Vagina (tissue), 2 donors: ENCODE data around the gene ACTL6A.

Experiments used
- POLR2A ChIP-seq, 2 donors: fragments of 450-650 bp; IDR thresholded peaks; one replicate each; pipeline ENCODE4 v1.6.1; 2017; ENCODE audit warnings: antibody characterized with exemption in 2 of 2, mild to moderate bottlenecking in 2 of 2, moderate library complexity in 2 of 2
- TF ChIP-seq, protein P1 (sequence below), 3 experiments: fragments of 450-650 bp in 2 of 3; fragments of 200-600 bp in 1 of 3; sonication (generic) in 1 of 3; IDR thresholded peaks; one replicate each; pipeline ENCODE4 v1.5.1; 2017 to 2019; ENCODE audit warnings: antibody characterized with exemption in 3 of 3, mild to moderate bottlenecking in 2 of 3, moderate library complexity in 2 of 3

- TF ChIP-seq, protein P1, sequence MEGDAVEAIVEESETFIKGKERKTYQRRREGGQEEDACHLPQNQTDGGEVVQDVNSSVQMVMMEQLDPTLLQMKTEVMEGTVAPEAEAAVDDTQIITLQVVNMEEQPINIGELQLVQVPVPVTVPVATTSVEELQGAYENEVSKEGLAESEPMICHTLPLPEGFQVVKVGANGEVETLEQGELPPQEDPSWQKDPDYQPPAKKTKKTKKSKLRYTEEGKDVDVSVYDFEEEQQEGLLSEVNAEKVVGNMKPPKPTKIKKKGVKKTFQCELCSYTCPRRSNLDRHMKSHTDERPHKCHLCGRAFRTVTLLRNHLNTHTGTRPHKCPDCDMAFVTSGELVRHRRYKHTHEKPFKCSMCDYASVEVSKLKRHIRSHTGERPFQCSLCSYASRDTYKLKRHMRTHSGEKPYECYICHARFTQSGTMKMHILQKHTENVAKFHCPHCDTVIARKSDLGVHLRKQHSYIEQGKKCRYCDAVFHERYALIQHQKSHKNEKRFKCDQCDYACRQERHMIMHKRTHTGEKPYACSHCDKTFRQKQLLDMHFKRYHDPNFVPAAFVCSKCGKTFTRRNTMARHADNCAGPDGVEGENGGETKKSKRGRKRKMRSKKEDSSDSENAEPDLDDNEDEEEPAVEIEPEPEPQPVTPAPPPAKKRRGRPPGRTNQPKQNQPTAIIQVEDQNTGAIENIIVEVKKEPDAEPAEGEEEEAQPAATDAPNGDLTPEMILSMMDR (IDR thresholded peaks at IDR 0.05), result no peak
- no peak for TF ChIP-seq POLR2A (IDR thresholded peaks at IDR 0.05)
Observed at GRCh38 chr3:179608931-179609720, 46.4 kb downstream of the ACTL6A start.
